CD4-positive, alpha-beta T cell (primary cell): ENCODE measurements around the gene LMBR1. TPM values are rescaled to one million over a fixed set of nuclear protein-coding genes. Genes with fewer than 3 reads are reported as not detected.

Experiments used
- ATAC-seq: fragments of 200-7000 bp; cut with Tn5 transposase; one replicate; pipeline ENCODE4 v1.10.0; 2022; ENCODE audit warnings: mild to moderate bottlenecking; ENCODE audit not compliant: poor library complexity
- CTCF ChIA-PET: fragments of 350-600 bp; sonication (Branson Sonifier 250); formaldehyde crosslinking; loops from one replicate; lab custom pipeline; 2021; ENCODE audit warnings: antibody characterized with exemption, inconsistent platforms; lab: Charles Lee
- POLR2A ChIA-PET: fragments of 350-600 bp; sonication (Branson Sonifier 250); formaldehyde crosslinking; loops from one replicate; lab custom pipeline; 2021; ENCODE audit warnings: antibody characterized with exemption, inconsistent platforms; lab: Charles Lee
- DNase-seq, 14 experiments: peaks; one replicate each; pipeline ENCODE4 v3.0.0-alpha.2; 2013 to 2020; ENCODE audit warnings: mixed read lengths in 2 of 14
- H3K27ac ChIP-seq, 2 donors: one replicate each; pipeline versions ENCODE4 v1.5.1 to v1.7.0; 2013; ENCODE audit warnings: low read length in 2 of 2, low read depth in 1 of 2, mild to moderate bottlenecking in 1 of 2
- H3K27me3 ChIP-seq, 2 experiments: 1 replicate in 1 of 2; 2 replicates in 1 of 2; pipeline versions ENCODE4 v1.6.1 to v1.7.0; 2013; ENCODE audit warnings: low read length in 2 of 2, control low read depth in 1 of 2, mild to moderate bottlenecking in 1 of 2, moderate library complexity in 1 of 2; ENCODE audit not compliant: insufficient read depth in 2 of 2, control insufficient read depth in 1 of 2
- H3K36me3 ChIP-seq: one replicate; pipeline ENCODE4 v1.6.1; 2013; ENCODE audit warnings: low read length, control low read depth; ENCODE audit not compliant: insufficient read depth
- H3K4me1 ChIP-seq: one replicate; pipeline ENCODE4 v1.6.1; 2013; ENCODE audit warnings: low read length, control low read depth; ENCODE audit not compliant: insufficient read depth
- H3K4me3 ChIP-seq: one replicate; pipeline ENCODE4 v1.5.1; 2013; ENCODE audit warnings: mild to moderate bottlenecking, low read length, moderate library complexity
- H3K9me3 ChIP-seq, 2 experiments: 1 replicate in 1 of 2; 2 replicates in 1 of 2; pipeline versions ENCODE4 v1.6.1 to v1.7.0; 2013; ENCODE audit warnings: low read length in 2 of 2, mild to moderate bottlenecking in 2 of 2, control low read depth in 1 of 2, moderate library complexity in 1 of 2; ENCODE audit not compliant: control insufficient read depth in 1 of 2, insufficient read depth in 1 of 2
- H3K27ac Mint-ChIP-seq: one replicate; pipeline ENCODE4 v1.8.0; 2020; ENCODE audit warnings: mixed read lengths
- H3K27me3 Mint-ChIP-seq: one replicate; pipeline ENCODE4 v1.8.0; 2021; ENCODE audit warnings: mixed read lengths
- H3K36me3 Mint-ChIP-seq: one replicate; pipeline ENCODE4 v1.8.0; 2021; ENCODE audit warnings: low read depth, mixed read lengths
- H3K4me1 Mint-ChIP-seq: one replicate; pipeline ENCODE4 v1.8.0; 2021; ENCODE audit warnings: low read depth, mixed read lengths
- H3K4me3 Mint-ChIP-seq: one replicate; pipeline ENCODE4 v1.8.0; 2020; ENCODE audit warnings: mild to moderate bottlenecking, mixed read lengths
- H3K9me3 Mint-ChIP-seq: one replicate; pipeline ENCODE4 v1.8.0; 2020; ENCODE audit warnings: mixed read lengths
- CTCF ChIP-seq: fragments of 200-600 bp; IDR thresholded peaks from one replicate; pipeline ENCODE4 v1.8.0; 2022; ENCODE audit warnings: antibody characterized with exemption, mild to moderate bottlenecking
- intact Hi-C, 2 experiments: fragments of 100-400 bp; cut with DNase I in 1 of 2; cut with micrococcal nuclease in 1 of 2; formaldehyde crosslinking; loops; one replicate each; pipeline versions ENCODE4 v1.15.1 to v1.9.0; 2023 to 2025; cut with DNase I, micrococcal nuclease
- total RNA-seq, 174 experiments: library from RNA in 2 of 174; stranded (reverse) in 2 of 174; gene quantifications; one replicate each; pipeline ENCODE4 v1.2.3 and lab custom pipeline; 2021 to 2026

The LMBR1 gene
- total RNA-seq, 2 experiments from 2014 or later, result 61.6 to 61.9 TPM

GRCh38 chr7:156666368-156667109 is 226.4 kb downstream of the LMBR1 start:
- no peak overlapping the region for H3K27ac Mint-ChIP-seq
- H3K9me3 ChIP-seq, result no peaks in the 10 kb centered on the region
- TF ChIP-seq CTCF, result no peak

GRCh38 chr7:156665101-156665500 is 227.9 kb downstream of the LMBR1 start:
- Histone ChIP-seq H3K36me3 (no peaks in the 10 kb centered on the region), H3K27ac (no peak overlapping the region), H3K9me3 (no peaks in the 10 kb centered on the region), H3K27me3 (no peaks in the 10 kb centered on the region), H3K4me3 (no peak overlapping the region), H3K4me1 (no peaks in the 10 kb centered on the region)
- no peaks in the 10 kb centered on the region for H3K36me3 Mint-ChIP-seq
- TF ChIP-seq CTCF, result no peak
- H3K27me3 Mint-ChIP-seq, result no peaks in the 10 kb centered on the region
- POLR2A ChIA-PET, result no interaction called here
- no peak overlapping the region for H3K4me3 Mint-ChIP-seq
- no peaks in the 10 kb centered on the region for H3K9me3 Mint-ChIP-seq
- no peak overlapping the region for H3K27ac Mint-ChIP-seq
- intact Hi-C loops, result no loop called here
- CTCF ChIA-PET, result no interaction called here
- ATAC-seq (no peak), DNase-seq (no peak)
- no peaks in the 10 kb centered on the region for H3K4me1 Mint-ChIP-seq

More at GRCh38 chr7:156666368-156667109, 226.4 kb downstream of the LMBR1 start:
- H3K4me1 ChIP-seq, result no peaks in the 10 kb centered on the region
- no peaks in the 10 kb centered on the region for H3K27me3 ChIP-seq
- ATAC-seq, result no peak
- H3K27ac ChIP-seq, result no peak overlapping the region
- no peak for DNase-seq
- Mint-ChIP-seq H3K36me3 (peaks cover 14% of the 10 kb centered on the region), H3K9me3 (no peaks in the 10 kb centered on the region), H3K27me3 (no peaks in the 10 kb centered on the region), H3K4me3 (no peak overlapping the region), H3K4me1 (no peaks in the 10 kb centered on the region)
- POLR2A ChIA-PET, result no interaction called here
- CTCF ChIA-PET, result no interaction called here
- intact Hi-C loops, result loop anchor here in 1 of 2 experiments (2.0 kb wide), 1 partner anchor 22 kb away; no protein-coding TSS in a partner anchor
- H3K36me3 ChIP-seq, result no peaks in the 10 kb centered on the region
- H3K4me3 ChIP-seq, result no peak overlapping the region

GRCh38 chr7:156662277-156662676 is 230.7 kb downstream of the LMBR1 start:
- Histone ChIP-seq H3K27me3 (no peaks in the 10 kb centered on the region), H3K27ac (no peak overlapping the region), H3K4me1 (no peaks in the 10 kb centered on the region), H3K4me3 (no peak overlapping the region), H3K36me3 (no peaks in the 10 kb centered on the region), H3K9me3 (no peaks in the 10 kb centered on the region)
- Mint-ChIP-seq H3K4me3 (no peak overlapping the region), H3K9me3 (no peaks in the 10 kb centered on the region), H3K36me3 (no peaks in the 10 kb centered on the region), H3K4me1 (no peaks in the 10 kb centered on the region), H3K27ac (no peak overlapping the region), H3K27me3 (peaks cover 6% of the 10 kb centered on the region)
- intact Hi-C loops, result no loop called here
- DNase-seq (no peak), ATAC-seq (no peak)
- ChIA-PET POLR2A (no interaction called here), CTCF (no interaction called here)
- TF ChIP-seq CTCF, result no peak
